Endometrial microvascular endothelial cells (primary cell): ENCODE data around the gene VWDE. TPM values are rescaled to one million over a fixed set of nuclear protein-coding genes. Genes with fewer than 3 reads are reported as not detected.
"Not testable (repeated sequence)": the region's sequence is repeated elsewhere in the genome, so short reads cannot be mapped to it uniquely, and the experiment has no call there.

Experiments used
- in situ Hi-C: cut with HindIII; loops from 2 replicates; pipeline ENCODE4 v1.10.0; 2017; ENCODE audit warnings: low sequenced_read_pairs, low pct_unique_long_range_greater_than_20kb; ENCODE audit errors: inconsistent ontology term
- total RNA-seq: library from RNA; depleted of rRNA; stranded (reverse); fragments of >200 nt; gene quantifications from one replicate; pipeline ENCODE4 v1.2.3, GENCODE V29; 2015; ENCODE audit errors: inconsistent ontology term

Gene VWDE
- total RNA-seq, result not detected

DNA sequence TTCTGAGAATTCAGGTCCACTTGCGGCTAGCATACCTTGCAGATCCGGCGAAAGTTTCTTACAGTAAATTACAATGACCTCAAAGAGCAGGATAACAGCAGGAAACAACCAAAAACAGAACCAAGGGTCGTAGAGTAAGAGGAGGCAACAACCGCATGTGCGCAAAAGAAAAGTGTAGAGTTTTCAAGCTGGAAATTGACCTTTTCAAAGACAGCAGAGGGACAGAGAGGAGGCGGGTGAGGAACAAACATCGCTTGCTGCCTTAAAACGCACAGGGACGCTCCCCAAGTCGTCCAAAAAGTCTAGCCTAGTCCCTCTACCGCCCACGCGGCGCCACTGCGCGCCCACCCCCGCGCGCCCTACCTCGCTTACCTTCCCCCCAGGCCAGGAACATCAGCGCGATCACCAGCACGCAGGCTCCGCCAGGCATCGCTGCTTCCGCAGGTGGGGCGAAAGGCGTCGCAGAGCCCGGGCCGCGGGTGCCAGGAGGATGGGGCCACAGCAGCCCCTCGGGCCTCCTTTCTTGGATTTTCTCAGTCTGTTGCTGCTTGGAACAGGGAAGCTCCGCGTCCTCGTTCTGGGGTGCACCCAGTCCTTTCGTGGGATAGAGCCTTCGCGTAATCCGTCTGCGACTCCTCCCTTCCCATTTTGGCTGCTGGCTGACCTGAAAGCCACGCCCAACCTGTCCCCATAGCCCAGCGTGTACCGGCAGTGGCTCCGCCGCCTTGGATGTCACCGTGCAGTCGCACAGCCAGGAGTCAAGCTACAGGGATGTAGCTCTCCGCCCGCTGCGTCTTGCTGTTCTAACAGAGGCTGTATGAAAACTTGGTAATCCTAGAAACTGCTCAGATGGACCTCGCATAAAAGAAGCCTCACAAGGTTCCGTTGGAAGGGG lies at the start of gene VWDE:
Gene VWDE (minus strand): TSS at position 579 of the 895 bp plus-strand sequence. CDS start 149 bp downstream, at position 430.
- in situ Hi-C loops, result no loop called here

GRCh38 chr7:12453136-12453535 lies 49.5 kb upstream of the VWDE start:
- in situ Hi-C loops, result not testable (repeated sequence)

DNA sequence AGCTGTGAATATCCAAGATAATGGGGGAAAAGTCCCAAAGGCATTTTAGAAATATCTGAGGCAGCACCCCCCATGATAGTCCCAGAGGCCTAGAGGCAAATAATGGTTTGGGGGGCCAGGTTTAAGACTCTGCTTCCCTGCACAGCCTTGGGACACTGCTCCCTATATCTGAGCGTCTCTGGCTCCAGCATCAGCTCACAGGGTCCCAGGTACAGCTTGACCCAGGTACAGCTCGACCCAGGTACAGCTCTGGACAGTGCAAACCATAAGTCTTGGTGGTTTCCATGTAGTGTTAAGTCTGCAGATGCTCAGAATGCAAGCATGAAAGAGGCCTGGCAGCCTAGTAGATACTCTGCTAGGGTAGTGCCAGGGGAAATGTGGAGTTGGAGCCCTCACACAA lies 47.0 kb upstream of the VWDE start:
- in situ Hi-C loops, result no loop called here

GRCh38 chr7:12444785-12445184 lies 41.1 kb upstream of the VWDE start:
- in situ Hi-C loops, result no loop called here

DNA sequence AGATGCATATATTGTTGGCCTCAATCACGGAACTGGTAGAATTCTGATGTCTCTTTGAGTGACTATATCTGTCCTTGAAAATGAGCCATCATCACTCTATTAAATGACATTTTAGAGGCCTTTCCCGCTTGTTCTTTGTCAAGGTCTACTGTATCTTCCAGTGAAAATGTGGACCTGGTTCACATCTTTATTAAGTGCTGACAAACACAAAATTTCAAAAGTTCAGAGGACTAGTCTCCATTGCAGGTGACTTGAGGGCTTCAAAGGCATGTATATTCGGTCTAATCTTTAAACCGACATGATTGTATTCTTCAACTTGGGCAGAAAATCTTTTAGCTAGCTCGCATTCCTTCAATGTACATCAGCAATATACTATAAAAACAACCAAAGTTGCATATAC lies 36.6 kb upstream of the VWDE start:
- in situ Hi-C loops, result no loop called here

- in situ Hi-C loops, result no loop called here
These were observed 33.4 kb upstream of the VWDE start for GRCh38 chr7:12436896-12437535.

DNA sequence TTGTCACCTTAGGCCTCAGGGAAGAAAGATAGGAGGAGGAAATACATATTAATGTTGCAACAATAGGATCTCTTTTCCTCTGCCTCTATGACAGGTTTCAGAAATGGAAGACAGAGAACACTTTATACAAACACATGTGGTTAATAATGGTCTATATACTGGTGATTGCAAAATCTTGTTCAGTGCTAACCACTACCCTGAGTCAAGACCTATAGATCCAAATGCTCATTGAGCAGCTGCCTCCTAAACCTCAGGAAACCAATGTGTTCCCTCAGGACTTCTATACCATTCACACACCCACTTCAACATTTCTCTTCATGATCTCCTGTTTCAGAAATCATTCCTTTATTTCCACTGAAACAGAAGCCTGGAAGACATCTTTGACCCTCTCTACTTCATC lies 32.5 kb upstream of the VWDE start:
- in situ Hi-C loops, result no loop called here

DNA sequence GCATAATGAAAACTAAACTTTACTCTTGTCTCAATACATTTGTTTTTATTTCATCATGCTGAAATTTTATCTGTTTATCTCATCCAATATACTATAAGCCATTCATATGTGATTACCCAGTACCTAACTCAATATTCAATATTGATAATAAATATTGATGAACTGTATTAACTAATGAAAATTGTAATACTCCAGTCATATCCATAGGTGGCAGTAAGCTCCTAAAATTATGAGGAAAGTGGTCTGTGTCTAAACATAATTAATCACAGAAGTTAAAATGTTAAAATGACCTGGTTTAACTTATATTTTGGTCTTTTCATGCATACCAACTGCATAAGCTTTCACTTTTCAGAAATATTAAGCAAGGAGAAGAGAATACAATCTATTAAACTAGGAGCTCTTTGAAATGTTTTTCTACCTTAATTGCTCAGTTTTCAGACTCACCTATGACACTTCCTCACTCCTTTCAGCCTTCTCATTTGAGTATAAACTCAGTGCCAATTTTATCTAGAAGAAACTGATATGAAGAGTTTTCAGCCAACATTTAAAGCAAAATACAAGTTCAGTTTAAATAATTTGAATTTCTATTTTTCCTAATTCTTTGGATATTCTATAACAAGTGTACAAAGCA lies 30.5 kb upstream of the VWDE start:
- in situ Hi-C loops, result no loop called here

- in situ Hi-C loops, result no loop called here
These were observed 28.4 kb upstream of the VWDE start for GRCh38 chr7:12431886-12432556.

DNA sequence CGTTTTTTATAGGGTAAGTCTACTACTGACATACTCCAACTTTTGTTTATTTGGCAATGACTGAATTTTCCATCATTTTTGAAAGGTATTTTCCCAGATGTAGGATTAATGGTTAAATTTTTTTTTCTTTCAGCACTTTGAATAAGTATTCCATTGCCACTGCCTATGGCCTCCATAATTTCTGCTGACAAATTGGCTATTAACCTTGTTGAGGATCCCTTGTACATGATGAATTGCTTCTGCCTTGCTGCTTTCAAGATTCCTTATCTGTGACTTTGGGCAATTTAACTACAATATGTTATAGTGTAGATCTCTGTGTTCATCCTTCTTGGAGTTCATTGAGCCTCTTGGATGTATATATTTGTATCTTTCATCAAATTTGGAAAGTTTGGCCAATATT lies 21.6 kb upstream of the VWDE start:
- in situ Hi-C loops, result no loop called here

GRCh38 chr7:12423997-12424745 lies 20.5 kb upstream of the VWDE start:
- in situ Hi-C loops, result no loop called here

GRCh38 chr7:12423355-12423996 lies 19.8 kb upstream of the VWDE start:
- in situ Hi-C loops, result no loop called here

- in situ Hi-C loops, result no loop called here
These were observed 19.1 kb upstream of the VWDE start for GRCh38 chr7:12422554-12423320.

DNA sequence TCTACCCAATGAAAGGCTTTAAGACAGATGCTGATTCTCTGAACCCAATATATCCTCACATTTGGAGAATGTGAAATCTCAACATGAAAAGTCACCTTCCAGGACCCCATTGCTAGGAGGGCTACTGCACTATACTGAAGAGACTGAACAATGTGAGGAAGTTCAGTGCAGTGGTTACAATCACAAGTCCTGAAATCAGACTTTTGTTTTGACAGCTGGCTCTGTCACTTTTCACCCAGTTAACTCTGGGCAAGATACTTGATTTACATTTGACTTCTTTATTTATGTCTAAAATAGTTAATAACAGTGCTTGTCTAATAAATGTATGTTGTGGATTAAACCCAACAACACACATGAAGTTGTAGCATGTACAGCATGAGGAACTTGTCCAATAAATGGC lies 14.8 kb upstream of the VWDE start:
- in situ Hi-C loops, result no loop called here

GRCh38 chr7:12415072-12415471 lies 11.4 kb upstream of the VWDE start:
- in situ Hi-C loops, result no loop called here

GRCh38 chr7:12412407-12412806 lies 8.7 kb upstream of the VWDE start:
- in situ Hi-C loops, result no loop called here

GRCh38 chr7:12410523-12410922 lies 6.9 kb upstream of the VWDE start:
- in situ Hi-C loops, result no loop called here
